Sigmoid colon (tissue), 7 donors: ENCODE measurements around the gene HRAS. TPM values are rescaled to one million over a fixed set of nuclear protein-coding genes. Genes with fewer than 3 reads are reported as not detected.

Experiments
- DNase-seq: peaks from one replicate; pipeline ENCODE4 v3.0.0-alpha.2; 2019
- H3K27ac ChIP-seq, 4 donors: fragments of 200-600 bp; sonication (generic); one replicate each; pipeline ENCODE4 v1.5.1; 2016 to 2019; ENCODE audit warnings: mild to moderate bottlenecking in 1 of 4
- H3K27me3 ChIP-seq, 3 donors: fragments of 200-600 bp; sonication (generic); one replicate each; pipeline ENCODE4 v1.5.1; 2019; ENCODE audit warnings: mild to moderate bottlenecking in 1 of 3
- H3K36me3 ChIP-seq, 4 donors: fragments of 200-600 bp; sonication (generic); one replicate each; pipeline ENCODE4 v1.5.1; 2016 to 2019
- H3K4me1 ChIP-seq, 4 donors: fragments of 200-600 bp; sonication (generic); one replicate each; pipeline ENCODE4 v1.5.1; 2017 to 2019
- H3K4me3 ChIP-seq, 4 donors: fragments of 200-600 bp; sonication (generic); one replicate each; pipeline ENCODE4 v1.5.1; 2017 to 2019; ENCODE audit warnings: mild to moderate bottlenecking in 2 of 4, moderate library complexity in 1 of 4
- H3K9me3 ChIP-seq, 4 donors: fragments of 200-600 bp in 3 of 4; sonication (generic) in 3 of 4; one replicate each; pipeline versions ENCODE4 v1.5.1 to v1.6.1; 2013 to 2019
- CTCF ChIP-seq, 4 experiments: fragments of 450-650 bp in 3 of 4; fragments of 200-600 bp in 1 of 4; IDR thresholded peaks; one replicate each; pipeline ENCODE4 v1.5.1; 2016 to 2019; ENCODE audit warnings: antibody characterized with exemption in 4 of 4, mild to moderate bottlenecking in 3 of 4, moderate library complexity in 2 of 4
- EP300 ChIP-seq, 4 donors: sonication (generic); formaldehyde crosslinking; IDR thresholded peaks; one replicate each; pipeline ENCODE4 v1.6.1; 2017; ENCODE audit warnings: antibody characterized with exemption in 4 of 4
- POLR2A ChIP-seq, 2 donors: fragments of 450-650 bp; IDR thresholded peaks; one replicate each; pipeline ENCODE4 v1.6.1; 2016; ENCODE audit warnings: antibody characterized with exemption in 2 of 2, mild to moderate bottlenecking in 2 of 2, moderate library complexity in 2 of 2
- POLR2AphosphoS5 ChIP-seq, 4 donors: sonication (generic); formaldehyde crosslinking; IDR thresholded peaks; one replicate each; pipeline ENCODE4 v1.6.1; 2017; ENCODE audit warnings: antibody characterized with exemption in 4 of 4
- WGBS, 2 donors: extraction: QIAGEN DNeasy Blood & Tissue Kit; methylation state at CpG; one replicate each; pipeline ENCODE4 v1.1.7; 2013; 5-methylcytosine and 5-hydroxymethylcytosine counted together
- intact Hi-C: fragments of 100-400 bp; cut with DNase I; formaldehyde crosslinking; loops from one replicate; pipeline ENCODE4 v1.15.1; 2023
- polyA plus RNA-seq, 3 donors: library from polyadenylated mRNA; stranded (reverse); fragments of 200-250 nt; gene quantifications; one replicate each; pipeline ENCODE4 v1.2.3, GENCODE V29; 2013
- total RNA-seq, 4 donors: library from RNA; depleted of rRNA; stranded (reverse); fragments of >200 nt; gene quantifications; one replicate each; pipeline ENCODE4 v1.1.0, GENCODE V29; 2016
- donor health status: healthy with polysubstance abuse.
- donor health status: Bipolar disorder and iron deficiency.
- donor health status: healthy.

The HRAS gene
- total and polyA plus RNA-seq, 7 donors: 27.8 to 76.1 (median 44.6) TPM

DNA sequence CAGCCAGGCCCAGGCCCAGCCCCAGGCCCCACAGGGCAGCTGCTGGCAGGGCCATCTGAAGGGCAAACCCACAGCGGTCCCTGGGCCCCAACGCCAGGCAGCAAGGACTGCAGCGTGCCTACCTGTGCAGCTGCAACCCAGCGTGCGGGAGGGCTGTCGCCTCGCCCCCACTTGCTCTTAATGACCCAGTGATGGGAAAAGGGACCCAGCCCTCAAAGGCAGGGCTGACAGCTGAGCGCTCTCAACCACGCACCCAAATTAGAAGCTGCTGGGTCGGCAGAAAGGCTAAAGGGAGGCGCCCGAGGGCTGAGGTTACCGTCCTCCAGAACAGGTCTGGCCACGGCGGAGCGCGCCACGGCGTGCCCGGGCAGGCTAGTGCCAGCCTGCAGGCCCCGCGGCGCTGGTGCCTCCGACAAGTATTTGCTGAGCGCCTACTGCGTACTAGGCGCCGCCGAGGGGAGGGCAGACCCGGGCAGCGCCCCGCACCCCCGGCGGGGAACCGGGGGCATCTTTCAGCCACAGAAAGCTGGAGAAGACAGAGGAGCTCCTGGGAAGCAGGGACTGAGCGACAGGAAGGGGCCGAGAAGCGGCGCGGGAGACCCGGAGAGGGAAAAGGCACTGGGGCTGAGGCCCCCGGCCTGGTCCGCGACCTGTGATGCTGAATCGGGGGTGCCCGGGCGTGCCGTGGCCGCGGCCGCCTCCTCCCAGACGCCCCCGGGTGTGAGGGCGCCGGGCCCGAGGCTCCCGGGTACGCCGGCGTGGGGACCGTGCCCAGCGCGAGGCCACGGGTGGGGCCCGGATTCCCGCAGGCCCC is 773 bp downstream of the HRAS start:
- TF ChIP-seq EP300 (IDR thresholded peaks at IDR 0.05): no peak
- TF ChIP-seq POLR2A (IDR thresholded peaks at IDR 0.05): no peak
- TF ChIP-seq CTCF (IDR thresholded peaks at IDR 0.05): no peak
- TF ChIP-seq POLR2AphosphoS5 (IDR thresholded peaks at IDR 0.05): no peak
- 5 to 9% methylated on average over 66 of the region's 66 CpGs for WGBS, 2 donors
- DNase-seq: no peak
- H3K27ac ChIP-seq: peak overlapping the region; percentile 52 to 84 (median 66)
- H3K4me1 ChIP-seq: peaks cover 0 to 37% (median 33%) of the 10 kb centered on the region in 4 donors
- H3K9me3 ChIP-seq: no peaks in the 10 kb centered on the region
- intact Hi-C loops: loop anchor here (2.0 to 10.0 kb wide), 2 partner anchors 16 to 300 kb away; partner anchors contain the start of genes PSMD13 and SIRT3
- peak overlapping the region; percentile 52 to 94 (median 80) for H3K4me3 ChIP-seq
- peaks cover 15 to 27% (median 18%) of the 10 kb centered on the region in 3 donors for H3K27me3 ChIP-seq
- peaks cover 0 to 28% (median 22%) of the 10 kb centered on the region in 4 donors for H3K36me3 ChIP-seq

- Histone ChIP-seq H3K36me3 (peaks cover 0 to 28% (median 22%) of the 10 kb centered on the region in 4 donors), H3K4me3 (peak overlapping the region; percentile 52 to 94 (median 80)), H3K27me3 (peaks cover 15 to 26% (median 18%) of the 10 kb centered on the region in 3 donors), H3K27ac (peak overlapping the region in 1 of 4 donors; percentile 84), H3K9me3 (no peaks in the 10 kb centered on the region), H3K4me1 (peaks cover 0 to 37% (median 33%) of the 10 kb centered on the region in 4 donors)
- DNase-seq: no peak
- intact Hi-C loops: loop anchor here (2.0 to 10.0 kb wide), 2 partner anchors 15 to 299 kb away; partner anchors contain the start of genes PSMD13 and SIRT3
- WGBS, 2 donors: 94 to 95% methylated on average over 37 of the region's 37 CpGs
- no peak for TF ChIP-seq CTCF (IDR thresholded peaks at IDR 0.05)
- no peak for TF ChIP-seq POLR2AphosphoS5 (IDR thresholded peaks at IDR 0.05)
- TF ChIP-seq POLR2A (IDR thresholded peaks at IDR 0.05): no peak
Measured at GRCh38 chr11:533586-534395, 1.6 kb downstream of the HRAS start.

DNA sequence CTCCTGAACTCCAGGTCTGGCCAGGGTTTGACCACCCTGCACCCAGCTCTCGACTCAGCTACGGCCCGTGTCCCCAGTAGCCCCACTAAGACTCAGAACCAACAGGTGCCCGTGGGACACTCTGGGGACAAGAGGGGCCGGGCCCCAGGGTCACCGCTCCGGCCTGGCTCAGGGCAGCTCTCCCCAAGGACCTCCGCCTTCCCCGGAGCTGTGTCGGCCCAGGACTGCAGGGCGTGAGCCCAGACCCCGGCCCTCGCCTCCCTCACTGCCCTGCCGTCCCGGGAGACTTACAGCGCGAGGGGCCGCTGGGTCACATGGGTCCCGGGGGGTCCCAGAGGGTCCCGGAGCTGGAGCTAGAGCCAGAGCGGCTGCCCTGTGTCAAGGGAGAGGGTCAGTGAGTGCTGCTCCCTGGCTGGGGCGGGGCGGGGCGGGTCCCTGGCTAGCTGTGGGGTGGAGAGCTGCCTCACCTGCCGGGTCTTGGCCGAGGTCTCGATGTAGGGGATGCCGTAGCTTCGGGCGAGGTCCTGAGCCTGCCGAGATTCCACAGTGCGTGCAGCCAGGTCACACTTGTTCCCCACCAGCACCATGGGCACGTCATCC is 2.3 kb downstream of the HRAS start:
- Histone ChIP-seq H3K27ac (no peak overlapping the region), H3K4me1 (peaks cover 0 to 37% (median 33%) of the 10 kb centered on the region in 4 donors), H3K4me3 (no peak overlapping the region), H3K27me3 (peaks cover 15 to 19% (median 16%) of the 10 kb centered on the region in 3 donors), H3K9me3 (no peaks in the 10 kb centered on the region), H3K36me3 (peaks cover 0 to 28% (median 22%) of the 10 kb centered on the region in 4 donors)
- no peak for DNase-seq
- intact Hi-C loops: loop anchor here (10.0 kb wide), 1 partner anchor 298 kb away; the partner anchor contains the start of genes PSMD13 and SIRT3
- no peak for TF ChIP-seq EP300 (IDR thresholded peaks at IDR 0.05)
- TF ChIP-seq POLR2AphosphoS5 (IDR thresholded peaks at IDR 0.05): no peak
- no peak for TF ChIP-seq POLR2A (IDR thresholded peaks at IDR 0.05)
- TF ChIP-seq CTCF (IDR thresholded peaks at IDR 0.05): no peak
- 82 to 90% methylated on average over 33 of the region's 33 CpGs for WGBS, 2 donors

GRCh38 chr11:532527-532985 is 2.8 kb downstream of the HRAS start:
- peaks cover 0 to 33% (median 30%) of the 10 kb centered on the region in 4 donors for H3K4me1 ChIP-seq
- no peak for DNase-seq
- TF ChIP-seq POLR2AphosphoS5 (IDR thresholded peaks at IDR 0.05) (no peak), EP300 (IDR thresholded peaks at IDR 0.05) (no peak), POLR2A (IDR thresholded peaks at IDR 0.05) (no peak), CTCF (IDR thresholded peaks at IDR 0.05) (no peak)

More at GRCh38 chr11:532527-532985, 2.8 kb downstream of the HRAS start:
- Histone ChIP-seq H3K27ac (no peak overlapping the region), H3K27me3 (peaks cover 9 to 14% (median 11%) of the 10 kb centered on the region in 3 donors), H3K4me3 (no peak overlapping the region), H3K9me3 (no peaks in the 10 kb centered on the region), H3K36me3 (peaks cover 0 to 28% (median 22%) of the 10 kb centered on the region in 4 donors)
- intact Hi-C loops: loop anchor here (10.0 kb wide), 1 partner anchor 298 kb away; the partner anchor contains the start of genes PSMD13 and SIRT3
- 88 to 91% methylated on average over 23 of the region's 23 CpGs for WGBS, 2 donors
